NCI-H226 (cell line): Measurements from ENCODE around the gene KLHL4.
"Not testable (repeated sequence)": the region's sequence is repeated elsewhere in the genome, so short reads cannot be mapped to it uniquely, and the experiment has no call there.

Experiments
- DNase-seq: peaks from one replicate; pipeline ENCODE4 v3.0.0-alpha.2; 2015

Gene KLHL4

GRCh38 chrX:87663421-87663820 lies 145.8 kb downstream of the KLHL4 start:
- DNase-seq = no peak

- peak; percentile 3 for DNase-seq
These were observed 146.8 kb downstream of the KLHL4 start for GRCh38 chrX:87664381-87664780.

- DNase-seq = no peak
These were observed 162.2 kb downstream of the KLHL4 start for GRCh38 chrX:87679849-87680248.

- DNase-seq = no peak
These were observed 170.1 kb downstream of the KLHL4 start for GRCh38 chrX:87687703-87688102.

GRCh38 chrX:87688113-87688748 lies 170.6 kb downstream of the KLHL4 start:
- not testable (repeated sequence) for DNase-seq

GRCh38 chrX:87689218-87689617 lies 171.6 kb downstream of the KLHL4 start:
- not testable (repeated sequence) for DNase-seq

GRCh38 chrX:87693204-87693603 lies 175.6 kb downstream of the KLHL4 start:
- no peak for DNase-seq

GRCh38 chrX:87697409-87697808 lies 179.8 kb downstream of the KLHL4 start:
- no peak for DNase-seq

GRCh38 chrX:87702795-87703194 lies 185.2 kb downstream of the KLHL4 start:
- peak; percentile 6 for DNase-seq

GRCh38 chrX:87703469-87703868 lies 185.9 kb downstream of the KLHL4 start:
- DNase-seq = not testable (repeated sequence)

GRCh38 chrX:87706134-87706533 lies 188.5 kb downstream of the KLHL4 start:
- no peak for DNase-seq

- no peak for DNase-seq
These were observed 193.0 kb downstream of the KLHL4 start for GRCh38 chrX:87710580-87710979.
